ENCODE data around the gene MAD1L1. TPM values are rescaled to one million over a fixed set of nuclear protein-coding genes. Genes with fewer than 3 reads are reported as not detected.
A peak's percentile ranks its signal among the peaks of the same experiment; 100 is the strongest.

The MAD1L1 gene
- total and polyA plus RNA-seq, 4 donors, result 29.3 to 44.1 (median 35.8) TPM

DNA sequence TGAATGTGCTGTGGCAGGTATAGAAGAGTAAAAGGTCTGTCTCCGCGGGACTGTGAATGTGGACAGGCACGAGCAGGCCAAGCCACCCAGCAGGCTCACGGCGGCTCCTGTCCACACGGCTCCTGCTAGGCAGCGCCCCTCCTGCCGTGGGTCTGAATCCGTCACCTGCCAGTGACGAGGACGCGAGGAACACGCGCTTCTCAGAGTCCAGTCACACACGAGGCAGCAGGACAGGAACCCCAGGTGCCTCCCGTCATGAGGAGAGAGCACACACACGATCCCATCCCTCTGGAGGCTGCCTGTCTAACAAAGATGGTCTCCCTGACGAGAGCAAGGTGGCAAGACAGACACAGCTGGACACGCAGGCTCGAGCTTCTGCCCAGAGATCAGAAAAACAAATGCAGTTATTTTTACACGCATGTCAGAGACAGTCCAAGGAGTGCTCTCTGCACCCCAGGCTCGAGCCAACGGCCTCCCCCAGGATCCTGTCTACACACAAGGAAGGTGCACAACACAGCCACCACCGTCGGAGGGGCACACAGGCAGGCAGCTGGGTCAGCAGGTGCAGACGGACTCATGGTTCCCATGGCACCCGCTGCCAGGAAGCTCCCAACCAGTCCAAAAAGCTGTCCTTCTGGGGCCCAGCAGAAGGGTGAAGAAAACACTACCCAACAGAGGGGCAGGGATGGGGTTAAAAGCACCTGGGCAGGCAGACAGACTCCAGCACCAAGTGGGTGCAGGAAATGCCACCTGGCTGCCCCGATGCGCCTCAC, 103.2 kb downstream of the MAD1L1 start:
- Histone ChIP-seq H3K36me3 (ENCODE audit: control insufficient read depth, insufficient read depth, low read length) (peaks cover 60% of the 10 kb centered on the region), H3K27ac (ENCODE audit: low read depth, low read length) (no peak overlapping the region), H3K4me1 (ENCODE audit: control insufficient read depth, insufficient read depth, low read length) (peaks cover 47% of the 10 kb centered on the region), H3K27me3 (ENCODE audit: control insufficient read depth, insufficient read depth, low read length) (no peaks in the 10 kb centered on the region), H3K9me3 (ENCODE audit: control insufficient read depth, insufficient read depth, low read length) (no peaks in the 10 kb centered on the region), H3K4me3 (ENCODE audit: low read depth, low read length) (no peak overlapping the region)
- 74% methylated on average over 29 of the region's 29 CpGs for WGBS (ENCODE audit: insufficient coverage)
- no peak for DNase-seq (ENCODE audit: low read depth in 4 of 6, low spot score in 6 of 6)

DNA sequence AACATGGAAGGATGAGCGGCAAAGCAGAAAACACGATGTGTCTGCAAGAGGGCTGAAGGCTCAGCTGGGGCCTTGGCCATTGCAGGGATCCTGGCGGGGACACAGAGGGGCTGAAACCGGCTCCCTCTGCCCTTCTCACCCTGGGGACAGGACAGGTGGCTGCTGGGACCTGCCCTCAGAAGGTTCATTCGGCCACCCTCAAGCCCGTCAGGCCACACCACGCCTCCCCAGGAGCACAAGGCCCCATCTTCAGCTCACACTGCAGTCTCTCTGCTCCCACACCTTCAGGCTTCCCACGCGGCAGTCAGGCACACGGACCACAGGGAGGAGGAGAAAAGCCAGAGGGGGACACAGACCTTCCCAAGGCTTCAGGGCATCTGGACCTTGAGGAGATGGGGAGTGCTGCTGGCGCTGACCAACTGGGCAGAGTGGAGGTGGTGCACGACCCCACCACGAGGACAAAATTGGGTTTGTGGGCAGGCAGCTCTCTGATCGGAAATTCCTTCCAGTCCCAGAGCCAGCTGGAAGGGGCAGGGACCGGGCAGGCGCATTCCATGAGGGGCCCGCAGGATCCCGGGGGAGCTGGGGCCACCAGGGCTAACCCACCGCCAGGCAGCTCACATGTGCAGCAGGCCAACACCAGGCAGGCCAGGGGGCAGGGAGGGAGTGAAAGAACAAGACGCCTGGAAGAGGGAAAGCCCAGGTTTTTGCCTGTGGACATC, 104.0 kb downstream of the MAD1L1 start:
- no peak for DNase-seq (ENCODE audit: low read depth in 4 of 6, low spot score in 6 of 6)
- 77% methylated on average over 17 of the region's 20 CpGs for WGBS (ENCODE audit: insufficient coverage)
- peaks cover 50% of the 10 kb centered on the region for H3K4me1 ChIP-seq (ENCODE audit: control insufficient read depth, insufficient read depth, low read length)
- no peak overlapping the region for H3K4me3 ChIP-seq (ENCODE audit: low read depth, low read length)
- H3K27me3 ChIP-seq (ENCODE audit: control insufficient read depth, insufficient read depth, low read length), result no peaks in the 10 kb centered on the region
- H3K36me3 ChIP-seq (ENCODE audit: control insufficient read depth, insufficient read depth, low read length), result peaks cover 67% of the 10 kb centered on the region
- no peak overlapping the region for H3K27ac ChIP-seq (ENCODE audit: low read depth, low read length)
- H3K9me3 ChIP-seq (ENCODE audit: control insufficient read depth, insufficient read depth, low read length), result no peaks in the 10 kb centered on the region

DNA sequence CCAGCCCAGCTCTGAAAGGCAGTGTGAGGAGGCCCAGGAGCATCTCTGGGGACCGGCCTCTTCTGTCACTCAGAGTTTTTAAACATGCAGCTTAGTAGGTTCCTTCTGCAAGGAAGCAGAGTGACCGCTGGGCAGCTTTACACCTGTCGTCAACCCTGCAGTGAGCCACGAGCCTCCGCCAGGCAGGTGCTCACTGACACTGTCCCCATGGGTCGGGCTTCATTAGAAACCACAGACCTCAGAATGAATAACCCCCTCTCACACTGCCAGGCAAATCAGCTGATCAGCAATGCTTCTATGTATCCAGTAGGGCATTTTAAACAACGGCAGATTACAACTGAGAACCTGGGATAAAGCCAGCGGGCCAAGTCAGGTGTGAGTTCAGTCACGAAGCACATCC, 106.1 kb downstream of the MAD1L1 start:
- Histone ChIP-seq H3K4me1 (ENCODE audit: control insufficient read depth, insufficient read depth, low read length) (peaks cover 49% of the 10 kb centered on the region), H3K27me3 (ENCODE audit: control insufficient read depth, insufficient read depth, low read length) (no peaks in the 10 kb centered on the region)
- WGBS (ENCODE audit: insufficient coverage), result 72% methylated on average over 9 of the region's 9 CpGs

DNA sequence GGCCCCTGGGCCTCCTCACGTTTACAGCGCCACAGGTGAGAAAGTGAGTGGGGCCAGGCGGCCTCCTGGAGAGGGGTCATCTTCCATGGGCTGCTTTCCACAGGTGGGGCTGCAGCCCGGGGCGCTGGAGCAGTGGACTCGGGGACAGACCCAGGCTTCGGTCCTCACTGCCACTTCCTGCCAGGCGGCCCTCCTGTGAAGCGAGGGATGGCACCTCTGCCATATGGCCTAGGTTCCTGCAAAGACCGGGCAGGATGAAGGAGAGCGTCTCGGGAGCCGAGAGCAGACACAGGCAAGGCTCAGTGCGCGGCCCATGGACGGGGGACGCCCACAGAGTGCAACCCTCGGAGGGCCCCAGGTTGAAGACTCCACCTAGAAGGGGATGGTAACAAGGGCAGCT, 106.8 kb downstream of the MAD1L1 start:
- Histone ChIP-seq H3K9me3 (ENCODE audit: control insufficient read depth, insufficient read depth, low read length) (no peaks in the 10 kb centered on the region), H3K27me3 (ENCODE audit: control insufficient read depth, insufficient read depth, low read length) (no peaks in the 10 kb centered on the region), H3K4me1 (ENCODE audit: control insufficient read depth, insufficient read depth, low read length) (peaks cover 50% of the 10 kb centered on the region), H3K36me3 (ENCODE audit: control insufficient read depth, insufficient read depth, low read length) (peaks cover 83% of the 10 kb centered on the region), H3K27ac (ENCODE audit: low read depth, low read length) (no peak overlapping the region), H3K4me3 (ENCODE audit: low read depth, low read length) (no peak overlapping the region)
- no peak for DNase-seq (ENCODE audit: low read depth in 4 of 6, low spot score in 6 of 6)
- WGBS (ENCODE audit: insufficient coverage), result 93% methylated on average over 18 of the region's 18 CpGs

More for the DNA sequence above, 106.1 kb downstream of the MAD1L1 start:
- H3K36me3 ChIP-seq (ENCODE audit: control insufficient read depth, insufficient read depth, low read length), result peaks cover 78% of the 10 kb centered on the region
- no peak overlapping the region for H3K4me3 ChIP-seq (ENCODE audit: low read depth, low read length)
- no peaks in the 10 kb centered on the region for H3K9me3 ChIP-seq (ENCODE audit: control insufficient read depth, insufficient read depth, low read length)
- DNase-seq (ENCODE audit: low read depth in 4 of 6, low spot score in 6 of 6), result peak in 1 of 6 donors; percentile 35
- H3K27ac ChIP-seq (ENCODE audit: low read depth, low read length), result no peak overlapping the region

DNA sequence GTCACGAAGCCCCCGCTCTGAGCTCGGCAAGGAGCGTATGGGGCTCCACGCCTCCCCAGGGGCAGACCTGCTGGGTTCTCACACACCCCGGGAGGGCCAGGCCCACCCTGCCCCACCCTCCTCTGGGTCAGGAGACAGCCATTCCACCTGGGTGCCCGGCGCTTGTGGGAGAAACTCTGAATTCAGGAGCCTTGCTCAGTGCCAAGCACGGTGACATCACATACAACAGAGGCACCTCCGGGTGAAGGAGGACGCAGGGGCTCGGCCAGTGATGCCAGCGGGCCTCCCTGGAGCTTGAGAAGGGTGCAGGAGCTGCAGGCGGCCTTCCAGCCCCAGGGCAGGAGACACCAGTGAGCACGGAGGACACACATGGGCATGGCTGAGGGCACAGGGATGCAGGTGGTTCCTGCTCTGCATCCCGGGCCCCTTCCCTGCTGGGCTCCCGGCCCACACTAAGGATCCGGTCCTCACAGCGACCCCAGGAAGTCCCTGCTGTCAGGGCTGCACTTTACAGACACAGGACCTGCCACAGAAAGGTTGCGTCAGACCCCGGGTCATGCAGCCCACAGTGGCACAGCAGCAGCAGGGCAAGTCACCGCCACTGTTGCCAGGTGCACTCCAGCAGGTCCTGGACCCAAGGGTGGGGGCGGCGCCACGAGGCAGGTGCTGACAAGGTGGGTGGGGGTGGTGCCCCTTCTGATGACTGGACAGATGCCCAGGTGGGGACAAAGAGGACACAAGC, 108.0 kb downstream of the MAD1L1 start:
- no peak overlapping the region for H3K27ac ChIP-seq (ENCODE audit: low read depth, low read length)
- no peaks in the 10 kb centered on the region for H3K9me3 ChIP-seq (ENCODE audit: control insufficient read depth, insufficient read depth, low read length)
- H3K27me3 ChIP-seq (ENCODE audit: control insufficient read depth, insufficient read depth, low read length), result no peaks in the 10 kb centered on the region
- WGBS (ENCODE audit: insufficient coverage), result 93% methylated on average over 23 of the region's 25 CpGs
- H3K4me3 ChIP-seq (ENCODE audit: low read depth, low read length), result no peak overlapping the region
- DNase-seq (ENCODE audit: low read depth in 4 of 6, low spot score in 6 of 6), result no peak
- H3K4me1 ChIP-seq (ENCODE audit: control insufficient read depth, insufficient read depth, low read length), result peaks cover 58% of the 10 kb centered on the region
- peaks cover 87% of the 10 kb centered on the region for H3K36me3 ChIP-seq (ENCODE audit: control insufficient read depth, insufficient read depth, low read length)

DNA sequence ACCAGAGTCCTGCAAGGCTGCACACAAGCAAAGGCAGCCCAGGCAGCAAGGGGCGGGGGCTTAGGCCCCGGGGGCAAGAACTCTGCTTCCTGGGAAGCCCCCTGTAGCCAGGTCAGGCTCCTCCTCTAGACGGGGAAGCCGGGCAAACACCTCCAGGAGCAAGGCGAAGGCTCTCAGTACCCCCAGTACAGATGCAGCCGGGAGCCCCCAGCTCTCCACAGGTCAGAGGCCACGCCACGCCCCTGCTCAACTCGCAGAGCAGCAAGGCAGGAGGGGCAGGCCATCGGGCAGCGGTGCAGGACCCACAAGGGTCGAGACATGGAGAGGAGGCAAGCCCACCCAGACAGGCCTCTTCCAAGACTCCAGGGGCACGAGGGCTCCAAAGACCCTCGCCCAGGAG, 108.8 kb downstream of the MAD1L1 start:
- 89% methylated on average over 14 of the region's 14 CpGs for WGBS (ENCODE audit: insufficient coverage)

DNA sequence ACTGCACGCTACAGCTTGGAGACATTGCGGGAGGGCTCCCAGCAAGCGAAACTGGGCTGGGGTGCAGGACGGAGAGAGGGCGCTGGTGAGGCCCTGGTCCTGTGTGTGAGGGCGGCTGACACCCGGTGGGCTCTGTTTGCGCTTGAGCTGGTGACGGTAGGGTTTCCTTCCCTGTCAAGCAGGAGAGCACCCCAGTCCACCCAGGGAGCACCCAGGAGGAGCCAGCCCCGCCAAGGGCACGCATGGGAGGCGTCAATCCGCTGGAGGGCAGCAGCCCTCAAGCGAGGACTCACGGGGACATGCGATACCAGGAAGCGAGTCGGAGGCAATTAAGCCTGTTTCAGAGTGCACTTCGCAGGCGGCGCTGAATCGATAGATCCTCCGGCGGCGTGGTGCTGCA, 109.4 kb downstream of the MAD1L1 start:
- Histone ChIP-seq H3K9me3 (ENCODE audit: control insufficient read depth, insufficient read depth, low read length) (no peaks in the 10 kb centered on the region), H3K4me1 (ENCODE audit: control insufficient read depth, insufficient read depth, low read length) (peaks cover 44% of the 10 kb centered on the region), H3K27me3 (ENCODE audit: control insufficient read depth, insufficient read depth, low read length) (no peaks in the 10 kb centered on the region), H3K36me3 (ENCODE audit: control insufficient read depth, insufficient read depth, low read length) (peaks cover 86% of the 10 kb centered on the region), H3K4me3 (ENCODE audit: low read depth, low read length) (no peak overlapping the region), H3K27ac (ENCODE audit: low read depth, low read length) (no peak overlapping the region)
- DNase-seq (ENCODE audit: low read depth in 4 of 6, low spot score in 6 of 6), result peak in 1 of 6 donors; percentile 29
- 84% methylated on average over 24 of the region's 25 CpGs for WGBS (ENCODE audit: insufficient coverage)

More for the DNA sequence above, 108.8 kb downstream of the MAD1L1 start:
- no peaks in the 10 kb centered on the region for H3K27me3 ChIP-seq (ENCODE audit: control insufficient read depth, insufficient read depth, low read length)
- H3K36me3 ChIP-seq (ENCODE audit: control insufficient read depth, insufficient read depth, low read length), result peaks cover 88% of the 10 kb centered on the region
- H3K27ac ChIP-seq (ENCODE audit: low read depth, low read length), result no peak overlapping the region
- no peak overlapping the region for H3K4me3 ChIP-seq (ENCODE audit: low read depth, low read length)
- DNase-seq (ENCODE audit: low read depth in 4 of 6, low spot score in 6 of 6), result no peak
- peaks cover 49% of the 10 kb centered on the region for H3K4me1 ChIP-seq (ENCODE audit: control insufficient read depth, insufficient read depth, low read length)
- H3K9me3 ChIP-seq (ENCODE audit: control insufficient read depth, insufficient read depth, low read length), result no peaks in the 10 kb centered on the region

DNA sequence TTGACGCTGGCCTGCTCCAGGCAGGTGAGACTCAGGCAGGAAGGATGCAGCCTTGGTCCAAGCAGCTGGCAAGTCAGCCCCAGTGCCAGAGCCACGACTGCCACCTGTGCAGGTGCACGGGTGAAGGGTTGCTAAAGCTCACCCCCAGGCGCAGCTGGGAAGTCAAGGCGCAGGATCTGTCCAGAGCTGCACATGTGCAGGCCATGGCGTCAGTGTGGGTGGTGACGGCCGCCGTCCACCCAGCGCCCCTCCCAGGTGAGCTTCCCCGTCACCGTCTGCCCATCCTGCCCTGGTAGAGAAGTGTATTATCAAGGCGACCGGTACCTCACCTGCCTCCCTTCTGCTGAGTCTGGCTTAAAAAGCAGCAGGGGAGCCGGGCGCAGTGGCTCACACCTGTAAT, 110.1 kb downstream of the MAD1L1 start:
- DNase-seq (ENCODE audit: low read depth in 4 of 6, low spot score in 6 of 6), result no peak
- Histone ChIP-seq H3K27ac (ENCODE audit: low read depth, low read length) (no peak overlapping the region), H3K4me1 (ENCODE audit: control insufficient read depth, insufficient read depth, low read length) (peaks cover 44% of the 10 kb centered on the region), H3K36me3 (ENCODE audit: control insufficient read depth, insufficient read depth, low read length) (peaks cover 87% of the 10 kb centered on the region), H3K4me3 (ENCODE audit: low read depth, low read length) (no peak overlapping the region), H3K9me3 (ENCODE audit: control insufficient read depth, insufficient read depth, low read length) (no peaks in the 10 kb centered on the region), H3K27me3 (ENCODE audit: control insufficient read depth, insufficient read depth, low read length) (no peaks in the 10 kb centered on the region)
- WGBS (ENCODE audit: insufficient coverage), result 97% methylated on average over 15 of the region's 16 CpGs

DNA sequence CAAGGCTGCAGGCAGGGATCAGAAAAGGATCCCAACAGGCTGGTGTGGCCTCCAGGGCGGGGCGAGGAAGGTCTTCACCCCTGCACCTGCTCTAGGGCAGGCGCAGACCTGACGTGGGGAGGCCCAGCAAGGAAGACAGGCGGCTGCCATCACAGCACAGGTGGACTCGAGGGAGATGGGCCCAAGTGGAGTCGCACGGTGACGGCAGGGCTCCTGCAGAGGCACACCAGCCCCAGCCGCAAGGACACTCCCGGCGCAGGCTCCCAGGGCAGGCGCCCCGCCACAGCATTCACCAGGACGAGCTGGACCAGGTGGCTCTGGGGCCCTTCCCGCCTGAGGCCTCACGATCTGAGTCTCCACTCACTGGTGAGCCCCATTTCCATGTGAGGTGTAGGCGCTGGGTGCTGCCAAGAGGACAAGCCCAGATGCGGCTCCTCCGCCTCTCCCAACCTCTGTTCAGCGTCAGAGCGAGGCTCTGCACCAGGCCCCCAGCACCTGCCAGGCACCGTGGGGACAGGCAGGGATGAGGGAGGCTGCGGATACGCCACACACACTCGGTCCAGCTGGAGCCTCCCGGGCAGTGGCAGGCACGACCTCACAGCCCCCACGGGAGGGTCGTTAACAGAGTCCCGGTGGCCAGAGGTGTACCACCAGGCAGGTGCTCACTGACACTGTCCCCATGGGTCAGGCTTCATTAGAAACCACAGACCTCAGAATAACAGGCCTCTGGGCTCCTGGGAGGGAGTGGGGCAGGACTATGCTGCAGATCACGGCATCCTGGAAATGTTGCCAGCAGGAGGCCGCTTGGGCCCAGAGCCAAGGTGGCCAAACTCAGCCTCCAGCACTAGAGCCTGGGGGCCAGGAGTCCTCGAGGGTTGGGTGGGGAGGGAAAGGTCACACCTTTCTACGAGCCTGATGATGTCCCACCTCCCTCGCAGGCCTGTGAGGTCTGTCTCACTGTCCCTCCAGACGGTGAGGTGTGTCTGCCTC, 111.6 kb downstream of the MAD1L1 start:
- no peak overlapping the region for H3K27ac ChIP-seq (ENCODE audit: low read depth, low read length)
- no peak overlapping the region for H3K4me3 ChIP-seq (ENCODE audit: low read depth, low read length)
- WGBS (ENCODE audit: insufficient coverage), result 87% methylated on average over 37 of the region's 37 CpGs
- H3K36me3 ChIP-seq (ENCODE audit: control insufficient read depth, insufficient read depth, low read length), result peaks cover 79% of the 10 kb centered on the region
- no peaks in the 10 kb centered on the region for H3K9me3 ChIP-seq (ENCODE audit: control insufficient read depth, insufficient read depth, low read length)
- DNase-seq (ENCODE audit: low read depth in 4 of 6, low spot score in 6 of 6), result no peak
- H3K4me1 ChIP-seq (ENCODE audit: control insufficient read depth, insufficient read depth, low read length), result peaks cover 49% of the 10 kb centered on the region
- no peaks in the 10 kb centered on the region for H3K27me3 ChIP-seq (ENCODE audit: control insufficient read depth, insufficient read depth, low read length)

Data from spinal cord (tissue), 10 donors.